Heart left ventricle (tissue), 16 donors: Measurements from ENCODE around the gene ZNF579. TPM values are rescaled to one million over a fixed set of nuclear protein-coding genes. Genes with fewer than 3 reads are reported as not detected.

Experiments
- ATAC-seq, 4 donors: fragments of 200-7000 bp; cut with Tn5 transposase; one replicate each; pipeline ENCODE4 v1.9.1; 2020 to 2022; ENCODE audit warnings: moderate library complexity in 4 of 4, mild to moderate bottlenecking in 3 of 4, moderate number of reproducible peaks in 1 of 4
- DNase-seq, 5 donors: peaks; one replicate each; pipeline ENCODE4 v3.0.0-alpha.2; 2020
- H3K27ac ChIP-seq, 12 donors: fragments of 200-600 bp; sonication (generic) in 4 of 12; one replicate each; pipeline versions ENCODE4 v1.5.0 to v1.8.0; 2016 to 2022; ENCODE audit warnings: mild to moderate bottlenecking in 2 of 12
- H3K27me3 ChIP-seq, 9 donors: fragments of 200-600 bp; sonication (generic) in 2 of 9; one replicate each; pipeline versions ENCODE4 v1.5.1 to v1.8.0; 2016 to 2022; ENCODE audit warnings: mild to moderate bottlenecking in 3 of 9
- H3K36me3 ChIP-seq, 9 donors: fragments of 200-600 bp; sonication (generic) in 2 of 9; one replicate each; pipeline versions ENCODE4 v1.5.0 to v1.8.0; 2018 to 2022; ENCODE audit warnings: mild to moderate bottlenecking in 2 of 9
- H3K4me1 ChIP-seq, 12 donors: fragments of 200-600 bp; sonication (generic) in 4 of 12; one replicate each; pipeline versions ENCODE4 v1.5.0 to v1.8.0; 2016 to 2022; ENCODE audit warnings: mild to moderate bottlenecking in 3 of 12
- H3K4me3 ChIP-seq, 12 donors: fragments of 200-600 bp; sonication (generic) in 4 of 12; one replicate each; pipeline versions ENCODE4 v1.5.0 to v1.8.0; 2017 to 2022; ENCODE audit warnings: mild to moderate bottlenecking in 9 of 12, moderate library complexity in 4 of 12
- H3K9me3 ChIP-seq, 12 donors: fragments of 200-600 bp; sonication (generic) in 4 of 12; one replicate each; pipeline versions ENCODE4 v1.5.0 to v1.8.0; 2016 to 2022; ENCODE audit warnings: mild to moderate bottlenecking in 1 of 12
- POLR2A ChIP-seq, 2 donors: fragments of 450-650 bp; IDR thresholded peaks; one replicate each; pipeline ENCODE4 v1.6.1; 2017; ENCODE audit warnings: antibody characterized with exemption in 2 of 2, mild to moderate bottlenecking in 2 of 2, moderate library complexity in 2 of 2
- WGBS, 4 donors: extraction: QIAGEN DNeasy Blood & Tissue Kit in 2 of 4; methylation state at CpG; one replicate each; pipeline versions ENCODE4 v1.1.5 to v1.1.7; 2013 to 2018; 5-methylcytosine and 5-hydroxymethylcytosine counted together
- intact Hi-C, 10 donors: fragments of 100-400 bp; cut with DNase I; formaldehyde crosslinking; loops; one replicate each; pipeline versions ENCODE4 v1.11.1 to v1.14.2; 2022
- polyA plus RNA-seq, 2 donors: library from polyadenylated mRNA; stranded (reverse); fragments of 200-250 nt; gene quantifications; one replicate each; pipeline ENCODE4 v1.2.3, GENCODE V29; 2013
- total RNA-seq, 9 donors: library from RNA; depleted of rRNA in 2 of 9; stranded (reverse); fragments of >200 nt in 2 of 9; fragmentation: NEBNext Ultra II Directional in 3 of 9; extraction: Animal tissue kit (Norgen Biotek cat#: 25700) in 3 of 9; gene quantifications; one replicate each; pipeline versions ENCODE4 v1.1.0 to v1.2.4, GENCODE V29; 2016 to 2023
- TF ChIP-seq, protein P1 (sequence below), 12 donors: fragments of 200-600 bp; sonication (generic) in 4 of 12; IDR thresholded peaks; one replicate each; pipeline versions ENCODE4 v1.5.0 to v1.8.0; 2018 to 2022; ENCODE audit warnings: antibody characterized with exemption in 12 of 12, mild to moderate bottlenecking in 5 of 12
- donor health status: ischemic (EF 13 %, LVEDD 7.1; RV severe dilation, severe dysfunction).
- donor health status: healthy with polysubstance abuse.
- donor health status: DM: no; HTN: yes; CAD: no.
- donor health status: DM: no; HTN: no; CAD: no.
- donor health status: ischemic (EF 25% LVEDD 6.9; RV normal size, moderate dysfunction).
- donor health status: ischemic (EF 25% LVEDD 5.7; RV mildly dilated, moderate dysfunction).
- donor health status: healthy.
- donor health status: DM: yes; HTN: yes; CAD: no.
- donor health status: ischemic (EF 35%, LVEDD 5.7; RV mildly dilated, moderate dysfunction).
- donor health status: nonischemic (EF 11% LVEDD 7.7; RV severe dilation, severe dysfunction).
- donor health status: DM: yes; HTN: yes; CAD: no.
- donor health status: PGD.
- donor health status: ischemic (EF 29% LVEDD 5.4; RV normal size, mild dysfunction).
- donor health status: nonischemic (EF 23%, LVEDD 6.1; RV moderate dilation, normal function).

Gene ZNF579
- total and polyA plus RNA-seq, 11 donors = 5.4 to 13.9 (median 9.8) TPM

DNA sequence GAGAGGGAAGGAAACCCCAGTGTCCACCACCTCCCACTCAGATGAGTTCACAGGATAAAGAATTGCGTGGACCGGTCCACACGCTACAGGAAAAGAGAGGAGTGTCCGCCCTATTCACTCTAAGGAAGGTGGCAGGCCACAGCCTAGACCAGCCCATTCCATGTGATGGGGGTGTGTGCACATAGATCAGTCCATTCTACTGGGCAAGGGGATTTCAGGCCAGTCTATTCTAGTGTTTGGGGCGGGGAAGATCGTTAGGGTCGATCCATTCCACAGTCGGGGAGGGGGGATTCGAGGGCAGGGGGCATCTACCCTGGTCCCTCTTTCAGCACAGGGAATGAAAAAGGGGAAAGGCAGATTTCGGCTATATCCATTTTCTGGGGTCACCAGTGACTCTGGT is 10.9 kb upstream of the ZNF579 start:
- H3K4me1 ChIP-seq = peaks cover 0 to 13% (median 8%) of the 10 kb centered on the region in 12 donors
- intact Hi-C loops = loop anchor here in 1 of 10 donors (10.0 kb wide), 1 partner anchor 77 kb away; no protein-coding TSS in a partner anchor
- H3K27ac ChIP-seq = no peak overlapping the region
- 77 to 80% (median 78%) methylated on average over 10 of the region's 10 CpGs for WGBS, 4 donors
- no peak overlapping the region for H3K4me3 ChIP-seq
- peaks cover 0 to 43% (median 24%) of the 10 kb centered on the region in 9 donors for H3K36me3 ChIP-seq
- H3K9me3 ChIP-seq = no peaks in the 10 kb centered on the region
- no peak for DNase-seq
- TF ChIP-seq, protein P1, sequence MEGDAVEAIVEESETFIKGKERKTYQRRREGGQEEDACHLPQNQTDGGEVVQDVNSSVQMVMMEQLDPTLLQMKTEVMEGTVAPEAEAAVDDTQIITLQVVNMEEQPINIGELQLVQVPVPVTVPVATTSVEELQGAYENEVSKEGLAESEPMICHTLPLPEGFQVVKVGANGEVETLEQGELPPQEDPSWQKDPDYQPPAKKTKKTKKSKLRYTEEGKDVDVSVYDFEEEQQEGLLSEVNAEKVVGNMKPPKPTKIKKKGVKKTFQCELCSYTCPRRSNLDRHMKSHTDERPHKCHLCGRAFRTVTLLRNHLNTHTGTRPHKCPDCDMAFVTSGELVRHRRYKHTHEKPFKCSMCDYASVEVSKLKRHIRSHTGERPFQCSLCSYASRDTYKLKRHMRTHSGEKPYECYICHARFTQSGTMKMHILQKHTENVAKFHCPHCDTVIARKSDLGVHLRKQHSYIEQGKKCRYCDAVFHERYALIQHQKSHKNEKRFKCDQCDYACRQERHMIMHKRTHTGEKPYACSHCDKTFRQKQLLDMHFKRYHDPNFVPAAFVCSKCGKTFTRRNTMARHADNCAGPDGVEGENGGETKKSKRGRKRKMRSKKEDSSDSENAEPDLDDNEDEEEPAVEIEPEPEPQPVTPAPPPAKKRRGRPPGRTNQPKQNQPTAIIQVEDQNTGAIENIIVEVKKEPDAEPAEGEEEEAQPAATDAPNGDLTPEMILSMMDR (IDR thresholded peaks at IDR 0.05) = no peak
- no peak for TF ChIP-seq POLR2A (IDR thresholded peaks at IDR 0.05)
- no peaks in the 10 kb centered on the region for H3K27me3 ChIP-seq
- no peak for ATAC-seq

DNA sequence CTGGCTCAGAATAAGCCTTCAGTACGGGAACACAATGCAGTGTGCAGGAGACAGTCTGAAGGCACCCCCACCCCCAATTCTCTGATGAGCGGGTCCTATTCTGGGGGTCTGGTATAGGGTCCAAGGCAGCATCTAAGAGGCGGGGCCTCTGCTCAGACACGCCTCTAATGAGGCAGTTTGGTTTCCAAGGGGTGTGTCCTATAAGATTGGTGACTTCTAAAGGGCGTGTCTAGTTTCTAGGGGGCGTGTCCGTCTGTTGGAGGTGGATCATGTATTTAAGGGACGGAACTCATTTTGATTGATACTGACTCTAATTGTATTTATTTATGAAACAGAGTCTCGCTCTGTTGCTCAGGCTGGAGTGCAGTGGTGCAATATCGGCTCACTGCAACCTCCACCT is 10.0 kb upstream of the ZNF579 start:
- Histone ChIP-seq H3K4me1 (peaks cover 0 to 23% (median 16%) of the 10 kb centered on the region in 12 donors), H3K4me3 (no peak overlapping the region), H3K27me3 (peaks cover 0 to 7% (median 0%) of the 10 kb centered on the region in 9 donors), H3K36me3 (peaks cover 0 to 33% (median 14%) of the 10 kb centered on the region in 9 donors), H3K27ac (no peak overlapping the region), H3K9me3 (no peaks in the 10 kb centered on the region)
- ATAC-seq = no peak
- DNase-seq = no peak
- TF ChIP-seq, protein P1 (IDR thresholded peaks at IDR 0.05) = no peak
- TF ChIP-seq POLR2A (IDR thresholded peaks at IDR 0.05) = no peak
- 85 to 89% (median 87%) methylated on average over 10 of the region's 10 CpGs for WGBS, 4 donors
- intact Hi-C loops = loop anchor here in 1 of 10 donors (10.0 kb wide), 1 partner anchor 76 kb away; no protein-coding TSS in a partner anchor

DNA sequence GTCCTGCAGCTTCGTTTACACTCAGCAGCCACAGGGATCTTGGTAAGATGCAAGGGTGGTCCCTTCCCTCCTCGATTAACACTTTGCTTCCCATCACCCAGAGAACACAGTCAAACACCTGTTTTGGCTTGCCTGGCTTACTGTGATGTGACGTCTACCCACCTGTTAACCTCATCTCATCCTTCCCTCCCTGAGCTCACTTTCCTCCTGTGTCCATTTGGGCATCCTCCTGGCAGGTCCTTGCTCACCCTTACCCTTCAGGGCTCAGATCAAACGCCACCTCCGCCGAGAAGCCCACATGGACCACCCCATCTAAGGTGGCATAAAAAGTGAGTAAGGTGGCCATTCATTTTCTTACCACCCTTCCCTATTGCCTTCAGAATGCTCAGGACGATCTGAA is 9.5 kb upstream of the ZNF579 start:
- ATAC-seq (no peak), DNase-seq (no peak)
- WGBS, 4 donors = 57 to 68% (median 63%) methylated on average over 7 of the region's 7 CpGs
- Histone ChIP-seq H3K27me3 (peaks cover 0 to 10% (median 0%) of the 10 kb centered on the region in 9 donors), H3K4me3 (no peak overlapping the region), H3K9me3 (no peaks in the 10 kb centered on the region), H3K4me1 (peaks cover 0 to 27% (median 19%) of the 10 kb centered on the region in 12 donors), H3K36me3 (peaks cover 0 to 28% (median 9%) of the 10 kb centered on the region in 9 donors), H3K27ac (no peak overlapping the region)
- TF ChIP-seq, protein P1 (IDR thresholded peaks at IDR 0.05) = no peak
- no peak for TF ChIP-seq POLR2A (IDR thresholded peaks at IDR 0.05)
- intact Hi-C loops = loop anchor here in 1 of 10 donors (10.0 kb wide), 1 partner anchor 75 kb away; no protein-coding TSS in a partner anchor

DNA sequence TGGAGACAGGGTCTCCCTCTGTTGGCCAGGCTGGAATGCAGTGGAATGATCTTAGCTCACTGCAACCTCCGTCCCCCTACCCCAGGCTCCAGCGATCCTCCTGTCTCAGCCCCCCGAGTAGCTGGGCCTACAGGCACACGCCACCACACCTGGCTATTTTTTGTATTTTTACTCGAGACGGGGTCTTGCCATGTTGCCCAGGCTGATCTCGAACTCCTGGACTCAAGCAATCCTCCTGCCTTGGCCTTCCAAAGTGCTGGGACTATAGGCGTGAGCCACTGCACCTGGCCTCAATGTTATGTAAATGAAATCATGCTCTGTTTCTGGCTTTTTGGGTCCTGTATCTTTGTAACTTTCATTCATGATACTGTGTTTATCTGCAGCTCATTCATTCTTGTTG is 8.1 kb upstream of the ZNF579 start:
- DNase-seq (no peak), ATAC-seq (no peak)
- TF ChIP-seq, protein P1 (IDR thresholded peaks at IDR 0.05) = no peak
- no peak for TF ChIP-seq POLR2A (IDR thresholded peaks at IDR 0.05)
- Histone ChIP-seq H3K9me3 (no peaks in the 10 kb centered on the region), H3K36me3 (peaks cover 0 to 19% (median 4%) of the 10 kb centered on the region in 9 donors), H3K27me3 (peaks cover 0 to 10% (median 0%) of the 10 kb centered on the region in 9 donors), H3K4me3 (no peak overlapping the region), H3K4me1 (peaks cover 0 to 27% (median 19%) of the 10 kb centered on the region in 12 donors), H3K27ac (no peak overlapping the region)
- intact Hi-C loops = loop anchor here in 4 of 10 donors (5.0 kb wide), 4 partner anchors 41 to 71 kb away; partner anchors contain the start of gene SBK3 (in 1 of the 4)
- WGBS, 4 donors = 92 to 94% (median 93%) methylated on average over 8 of the region's 8 CpGs
